Stimulated activated CD4-positive, alpha-beta T cell treated with anti-CD3 and anti-CD28 coated beads, Interleukin-4, amount 100 ng/mL, for 48 hours (primary cell): ENCODE measurements around the gene TMEM82.

Experiments used
- DNase-seq, 2 donors: peaks; one replicate each; pipeline ENCODE4 v3.0.0-alpha.2; 2020; ENCODE audit warnings: low read depth in 2 of 2

TMEM82 gene

GRCh38 chr1:15756143-15757015 lies 14.1 kb downstream of the TMEM82 start:
- DNase-seq = no peak

DNA sequence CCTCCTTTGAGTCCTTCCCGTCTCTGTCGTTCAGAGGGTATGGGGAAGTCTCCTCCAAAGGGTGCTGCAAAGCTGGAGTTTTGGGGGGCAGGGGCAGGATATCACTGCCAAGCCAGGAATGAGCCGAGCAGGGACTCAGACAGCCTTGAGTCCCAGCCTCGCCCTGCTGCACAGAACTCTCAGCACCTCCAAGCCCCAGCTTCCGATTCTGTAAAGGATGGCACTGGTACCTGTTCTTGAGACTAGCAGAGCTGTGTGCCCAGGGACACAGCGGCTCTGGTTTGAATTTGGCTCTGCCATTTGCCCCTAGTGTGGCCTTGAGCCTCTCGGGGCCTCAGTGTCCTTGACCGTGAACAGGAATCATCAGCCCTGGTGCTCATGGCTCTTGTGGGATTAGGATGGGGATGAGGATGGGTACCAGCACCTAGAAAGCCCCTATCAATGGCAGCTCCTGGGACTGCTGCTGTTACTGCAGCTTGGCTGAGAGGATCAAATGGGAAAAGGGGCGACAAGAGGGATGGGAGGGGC lies 14.8 kb downstream of the TMEM82 start:
- DNase-seq = no peak

GRCh38 chr1:15757575-15758342 lies 15.5 kb downstream of the TMEM82 start:
- DNase-seq = no peak

DNA sequence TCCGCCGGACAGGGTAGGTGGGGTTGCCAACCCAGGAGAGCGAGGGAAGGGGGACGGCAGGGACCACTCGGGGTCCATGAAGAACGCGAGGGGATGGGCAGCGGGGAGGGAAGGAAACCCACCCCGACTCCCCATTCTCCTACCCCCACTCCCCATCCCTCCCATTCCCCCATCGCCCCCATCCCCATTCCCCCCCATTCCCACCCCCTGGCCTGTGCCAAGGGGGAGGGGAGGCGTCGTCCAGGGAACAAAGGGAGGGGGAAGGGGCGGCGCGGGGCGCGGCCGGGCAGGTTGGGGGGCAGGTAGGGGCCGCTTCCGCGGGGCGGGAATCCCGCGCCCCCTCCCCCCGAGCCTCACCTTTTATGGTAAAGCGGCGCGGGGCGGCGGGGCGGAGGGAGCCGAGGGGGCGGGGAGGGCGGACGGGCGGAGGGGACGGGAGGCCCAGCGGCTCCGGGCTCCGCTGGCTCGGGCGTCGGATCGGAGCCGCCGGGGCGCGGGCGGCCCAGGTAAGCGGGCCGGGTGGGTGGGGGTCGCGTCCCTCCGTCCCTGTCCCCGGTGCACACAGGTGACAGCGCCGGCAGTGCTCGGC lies 16.1 kb downstream of the TMEM82 start, which contains the start of gene FBLIM1:
Gene FBLIM1 (plus strand): TSS at position 453 of the 589 bp plus-strand sequence. CDS start 6,189 bp downstream, outside the sequence.
- no peak for DNase-seq

GRCh38 chr1:15758953-15759661 lies 16.8 kb downstream of the TMEM82 start:
- DNase-seq = no peak

GRCh38 chr1:15760520-15761211 lies 18.4 kb downstream of the TMEM82 start:
- no peak for DNase-seq

- DNase-seq = no peak
Observed at GRCh38 chr1:15761366-15762128, 19.2 kb downstream of the TMEM82 start.

DNA sequence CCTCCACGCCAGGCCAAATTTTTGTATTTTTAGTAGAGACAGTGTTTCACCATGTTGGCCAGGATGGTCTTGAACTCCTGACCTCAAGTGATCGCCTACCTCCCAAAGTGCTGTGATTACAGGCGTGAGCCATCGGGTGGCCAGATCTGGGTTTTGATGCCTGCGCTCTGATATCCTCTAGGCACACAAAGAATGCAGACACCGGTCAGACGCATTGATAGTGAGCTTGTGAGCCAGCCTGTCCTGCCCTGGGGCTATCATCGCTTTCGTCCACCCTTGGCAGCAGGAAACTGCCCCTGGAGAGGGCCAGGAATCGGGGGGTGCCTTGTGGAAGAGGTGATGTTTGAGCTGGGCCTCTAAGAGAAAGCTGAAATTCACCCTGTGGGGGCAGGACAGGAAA lies 20.2 kb downstream of the TMEM82 start:
- no peak for DNase-seq

- DNase-seq = no peak
Observed at GRCh38 chr1:15764269-15764764, 22.0 kb downstream of the TMEM82 start.

DNA sequence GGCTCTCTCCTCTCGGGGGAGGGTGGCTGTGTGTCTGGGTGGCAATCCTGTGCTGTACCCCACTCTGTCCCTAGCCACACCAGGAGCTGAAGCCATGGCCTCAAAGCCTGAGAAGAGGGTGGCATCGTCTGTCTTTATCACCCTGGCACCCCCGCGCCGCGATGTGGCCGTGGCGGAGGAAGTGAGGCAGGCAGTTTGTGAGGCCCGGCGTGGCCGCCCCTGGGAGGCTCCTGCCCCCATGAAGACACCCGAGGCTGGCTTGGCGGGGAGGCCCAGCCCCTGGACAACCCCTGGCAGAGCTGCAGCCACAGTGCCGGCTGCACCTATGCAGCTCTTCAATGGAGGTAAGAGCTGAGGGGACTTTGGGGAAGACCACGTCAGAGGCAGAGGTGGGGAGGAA lies 22.6 kb downstream of the TMEM82 start:
- DNase-seq = no peak

- DNase-seq = no peak
Observed at GRCh38 chr1:15765495-15766194, 23.3 kb downstream of the TMEM82 start.

DNA sequence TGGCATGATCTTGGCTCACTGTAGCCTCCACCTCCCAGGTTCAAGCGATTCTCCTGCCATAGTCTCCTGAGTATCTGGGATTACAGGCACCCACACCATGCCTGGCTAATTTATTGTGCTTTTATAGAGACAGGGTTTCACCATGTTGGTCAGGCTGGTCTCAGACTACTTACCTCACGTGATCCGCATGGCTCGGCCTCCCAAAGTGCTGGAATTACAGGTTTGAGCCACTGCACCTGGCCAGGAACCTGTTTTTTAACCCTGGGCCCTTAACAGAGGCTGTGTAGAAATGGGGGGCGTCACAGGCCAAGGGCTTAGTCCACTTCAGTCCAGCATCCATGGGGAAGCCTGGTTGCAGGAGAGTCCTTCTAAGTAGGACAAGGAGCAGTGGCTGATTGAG lies 25.6 kb downstream of the TMEM82 start:
- DNase-seq = no peak

DNA sequence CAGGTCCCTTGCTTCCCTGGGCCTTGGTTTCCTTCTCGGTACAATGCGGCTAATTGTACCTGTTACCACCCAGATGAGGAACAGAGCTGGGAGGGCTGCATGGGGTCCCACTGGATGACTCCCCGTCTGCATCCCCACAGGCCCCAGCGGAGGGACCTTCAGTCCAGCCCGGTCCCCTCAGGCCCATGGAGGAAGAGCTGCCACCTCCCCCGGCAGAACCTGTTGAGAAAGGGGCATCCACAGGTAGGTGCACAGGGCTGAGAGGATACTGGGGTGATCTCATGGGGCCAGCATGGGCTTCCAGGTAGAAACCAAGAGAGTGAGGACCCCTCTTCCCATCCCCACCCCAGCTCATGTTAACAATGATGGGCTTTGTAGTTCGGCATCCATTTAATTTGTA lies 26.1 kb downstream of the TMEM82 start:
- DNase-seq = no peak

- no peak for DNase-seq
Observed at GRCh38 chr1:15770313-15770962, 28.1 kb downstream of the TMEM82 start.

DNA sequence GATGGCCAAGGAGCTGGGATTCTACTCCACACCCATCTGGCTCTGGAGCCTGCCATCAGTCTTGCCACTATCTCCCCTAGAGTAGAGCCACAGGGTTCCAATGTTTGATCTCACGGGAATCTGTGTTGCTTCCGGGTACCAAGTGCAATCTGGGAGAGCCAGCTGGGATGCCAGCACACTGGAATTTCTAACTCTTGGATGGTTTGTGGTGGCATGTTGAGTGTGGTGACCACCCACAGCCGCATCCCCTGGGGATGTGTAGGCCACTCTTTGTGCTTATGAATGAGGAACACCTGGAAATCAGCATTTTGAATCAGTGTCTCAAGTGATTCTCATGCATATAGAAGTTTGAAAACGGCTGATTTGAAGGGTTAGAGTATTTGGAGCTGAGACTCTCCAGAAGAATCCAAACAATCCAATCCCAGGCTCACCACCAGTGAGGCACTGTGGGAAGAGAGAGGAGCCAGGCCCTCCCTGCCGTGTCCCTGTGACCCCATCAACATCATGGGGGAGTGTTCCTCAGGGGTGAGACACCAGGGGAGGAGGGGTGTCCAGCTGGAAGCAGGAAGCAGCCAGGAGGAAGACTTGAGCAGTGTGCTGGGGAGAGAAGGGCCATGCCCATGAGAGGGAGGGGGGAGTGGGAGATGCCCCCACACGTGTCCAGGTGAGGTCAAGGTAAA lies 29.7 kb downstream of the TMEM82 start:
- no peak for DNase-seq

DNA sequence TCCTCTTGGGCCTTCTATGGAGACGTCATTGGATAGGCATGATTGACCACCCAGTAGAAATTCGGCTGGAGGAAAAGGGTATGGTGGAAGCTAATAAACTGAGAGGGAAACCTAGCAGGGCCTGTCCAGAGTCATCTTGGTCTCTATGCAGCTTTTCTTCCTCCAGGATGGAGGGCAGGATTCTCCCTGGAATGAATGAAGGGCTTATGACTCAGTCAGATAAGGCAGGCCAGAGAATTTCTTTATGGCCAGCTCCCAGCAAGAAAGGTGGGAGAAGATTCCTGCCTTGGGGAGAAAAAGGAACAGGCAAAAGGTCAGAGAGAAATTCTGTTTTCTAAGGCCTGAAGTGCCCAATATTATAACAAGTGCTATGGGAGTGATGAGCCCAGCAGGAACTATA lies 33.4 kb downstream of the TMEM82 start:
- DNase-seq = no peak

DNA sequence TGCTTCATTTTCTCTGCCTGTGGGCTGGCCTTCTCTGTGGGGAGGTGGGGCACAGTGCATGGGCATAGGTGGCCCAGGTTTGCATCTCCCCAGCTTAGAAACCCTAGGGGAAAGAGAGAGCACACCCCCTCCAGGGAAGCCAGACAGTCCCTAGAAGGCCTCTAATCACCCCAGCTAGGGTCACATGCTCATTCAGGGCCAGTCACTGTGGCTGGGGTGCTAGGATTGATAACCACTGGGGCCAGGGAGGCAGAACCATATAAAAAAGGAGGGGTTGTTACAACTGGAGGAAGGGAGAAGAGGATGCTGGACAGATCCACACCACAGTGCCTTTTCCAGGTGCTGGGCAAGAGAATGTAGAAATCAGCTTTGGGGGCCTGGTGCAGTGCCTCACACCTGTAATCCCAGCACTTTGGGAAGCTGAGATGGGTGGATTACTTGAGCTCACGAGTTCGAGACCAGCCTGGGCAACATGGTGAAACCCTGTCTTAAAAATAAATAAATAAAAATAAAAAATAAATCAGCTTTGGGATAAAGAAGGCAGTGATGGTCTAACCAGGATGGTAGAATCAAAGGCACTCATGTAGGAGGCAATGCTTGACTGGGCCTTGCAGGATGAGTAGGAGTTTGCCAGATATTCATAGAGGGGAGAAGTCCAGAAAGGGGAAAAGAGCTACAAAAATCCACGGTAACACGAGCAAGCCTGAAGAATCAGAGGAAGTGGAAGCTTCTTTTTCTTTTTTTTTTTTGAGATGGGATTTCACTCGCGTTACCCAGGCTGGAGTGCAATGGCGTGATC lies 35.8 kb downstream of the TMEM82 start:
- no peak for DNase-seq
